CD14-positive monocyte (primary cell): ENCODE results near the gene SGTB. TPM values are rescaled to one million over a fixed set of nuclear protein-coding genes. Genes with fewer than 3 reads are reported as not detected.

Experiments used
- DNase-seq, 3 donors: peaks; one replicate each; pipeline ENCODE4 v3.0.0-alpha.2; 2011 to 2022
- H2AFZ ChIP-seq: 2 replicates; pipeline ENCODE4 v1.6.0; 2012; ENCODE audit warnings: mild to moderate bottlenecking, low read depth, low read length, inconsistent platforms; ENCODE audit not compliant: insufficient read depth, poor library complexity, severe bottlenecking
- H3K27ac ChIP-seq, 2 donors: 1 replicate in 1 of 2; 2 replicates in 1 of 2; pipeline ENCODE4 v1.5.1; 2012 to 2013; ENCODE audit warnings: low read length in 2 of 2, control low read depth in 1 of 2, inconsistent platforms in 1 of 2, low read depth in 1 of 2, mild to moderate bottlenecking in 1 of 2
- H3K27me3 ChIP-seq, 2 donors: one replicate each; pipeline versions ENCODE4 v1.6.0 to v1.6.1; 2011 to 2013; ENCODE audit warnings: low read length in 2 of 2; ENCODE audit not compliant: control insufficient read depth in 2 of 2, insufficient read depth in 2 of 2
- H3K36me3 ChIP-seq, 2 donors: replicated peaks in 1 of 2; 1 replicate in 1 of 2; 2 replicates in 1 of 2; pipeline versions ENCODE4 v1.5.1 to v1.6.1; 2012 to 2013; ENCODE audit warnings: low read length in 2 of 2, control low read depth in 1 of 2, inconsistent platforms in 1 of 2, mild to moderate bottlenecking in 1 of 2; ENCODE audit not compliant: insufficient read depth in 2 of 2, control insufficient read depth in 1 of 2
- H3K4me1 ChIP-seq, 2 donors: 1 replicate in 1 of 2; 2 replicates in 1 of 2; pipeline versions ENCODE4 v1.5.1 to v1.6.1; 2012 to 2013; ENCODE audit warnings: low read length in 2 of 2, control low read depth in 1 of 2, inconsistent platforms in 1 of 2, mild to moderate bottlenecking in 1 of 2, moderate library complexity in 1 of 2; ENCODE audit not compliant: insufficient read depth in 2 of 2, control insufficient read depth in 1 of 2
- H3K4me2 ChIP-seq: replicated peaks from 2 replicates; pipeline ENCODE3; 2012; ENCODE audit warnings: low read length, moderate library complexity, mild to moderate bottlenecking; ENCODE audit not compliant: poor library complexity, severe bottlenecking; ENCODE audit errors: extremely low read depth
- H3K4me3 ChIP-seq, 3 experiments: fragments of 200-600 bp in 1 of 3; sonication (generic) in 1 of 3; replicated peaks in 1 of 3; 1 replicate in 2 of 3; 2 replicates in 1 of 3; pipeline ENCODE4 v1.5.1; 2011 to 2013; ENCODE audit warnings: low read length in 3 of 3, mild to moderate bottlenecking in 3 of 3, control low read depth in 2 of 3, low read depth in 2 of 3, inconsistent platforms in 1 of 3, moderate library complexity in 1 of 3
- H3K79me2 ChIP-seq: 2 replicates; pipeline ENCODE4 v1.6.0; 2012; ENCODE audit warnings: mild to moderate bottlenecking, control low read depth, inconsistent platforms, low read length, moderate library complexity; ENCODE audit not compliant: insufficient read depth
- H3K9ac ChIP-seq: 2 replicates; pipeline ENCODE4 v1.6.0; 2017; ENCODE audit warnings: low read length, mild to moderate bottlenecking; ENCODE audit not compliant: insufficient read depth, poor library complexity, severe bottlenecking
- H3K9me3 ChIP-seq, 2 donors: replicated peaks in 1 of 2; 1 replicate in 1 of 2; 2 replicates in 1 of 2; pipeline versions ENCODE4 v1.5.1 to v1.6.1; 2012 to 2013; ENCODE audit warnings: low read length in 2 of 2, control low read depth in 1 of 2; ENCODE audit not compliant: control insufficient read depth in 1 of 2, insufficient read depth in 1 of 2
- H4K20me1 ChIP-seq: 2 replicates; pipeline ENCODE4 v1.6.0; 2012; ENCODE audit warnings: mild to moderate bottlenecking, low read length, control low read depth, moderate library complexity; ENCODE audit not compliant: insufficient read depth
- H3K27ac Mint-ChIP-seq, 7 donors: one replicate each; pipeline ENCODE4 v1.8.0; 2020; ENCODE audit warnings: mild to moderate bottlenecking in 7 of 7, mixed read lengths in 7 of 7, moderate library complexity in 6 of 7, inconsistent platforms in 2 of 7
- H3K27me3 Mint-ChIP-seq, 3 donors: one replicate each; pipeline ENCODE4 v1.8.0; 2021 to 2022; ENCODE audit warnings: low read depth in 3 of 3, mild to moderate bottlenecking in 3 of 3, mixed read lengths in 3 of 3, moderate library complexity in 3 of 3, inconsistent platforms in 1 of 3
- H3K36me3 Mint-ChIP-seq, 2 donors: one replicate each; pipeline ENCODE4 v1.8.0; 2020; ENCODE audit warnings: mixed read lengths in 2 of 2, inconsistent platforms in 1 of 2, mild to moderate bottlenecking in 1 of 2
- H3K4me1 Mint-ChIP-seq: one replicate; pipeline ENCODE4 v1.8.0; 2020; ENCODE audit warnings: mild to moderate bottlenecking, mixed read lengths
- H3K4me3 Mint-ChIP-seq, 2 donors: one replicate each; pipeline ENCODE4 v1.8.0; 2020; ENCODE audit warnings: mild to moderate bottlenecking in 2 of 2, mixed read lengths in 2 of 2, moderate library complexity in 1 of 2
- H3K9me3 Mint-ChIP-seq, 7 donors: one replicate each; pipeline ENCODE4 v1.8.0; 2020 to 2022; ENCODE audit warnings: mixed read lengths in 7 of 7, mild to moderate bottlenecking in 6 of 7, moderate library complexity in 6 of 7, inconsistent platforms in 2 of 7
- CTCF ChIP-seq: fragments of 200-600 bp; IDR thresholded peaks from one replicate; pipeline ENCODE4 v1.8.0; 2022; ENCODE audit warnings: antibody characterized with exemption, mild to moderate bottlenecking
- whole genome bisulfite sequencing: methylation state at CpG from one replicate; pipeline ENCODE4 v1.1.5; 2013; ENCODE audit warnings: missing lambda C conversion rate; ENCODE audit not compliant: insufficient coverage; 5-methylcytosine and 5-hydroxymethylcytosine counted together
- intact Hi-C, 2 donors: fragments of 100-400 bp; cut with micrococcal nuclease; formaldehyde crosslinking; loops; one replicate each; pipeline versions ENCODE4 v1.15.0 to v1.15.1; 2023
- polyA plus RNA-seq, 3 donors: library from polyadenylated mRNA; depleted of rRNA in 1 of 3; unstranded in 2 of 3; stranded (reverse) in 1 of 3; fragments of 300-500 nt in 2 of 3; fragments of >200 nt in 1 of 3; fragmentation: Illumina TruSeq in 2 of 3; gene quantifications; 1 replicate in 2 of 3; 2 replicates in 1 of 3; pipeline ENCODE4 v1.2.3, GENCODE V29; 2012 to 2021

The SGTB gene
- polyA plus RNA-seq, 3 donors: 7.4 to 16.5 (median 7.6) TPM

- Mint-ChIP-seq H3K27me3 (peaks cover 0 to 2% (median 0%) of the 10 kb centered on the region in 3 donors), H3K36me3 (peaks cover 48 to 77% of the 10 kb centered on the region in 2 donors), H3K9me3 (peaks cover 0 to 3% (median 0%) of the 10 kb centered on the region in 7 donors), H3K4me3 (no peak overlapping the region), H3K4me1 (no peaks in the 10 kb centered on the region), H3K27ac (peak overlapping the region in 1 of 7 donors; percentile 78)
- Histone ChIP-seq H3K4me1 (no peaks in the 10 kb centered on the region), H3K9ac (no peak overlapping the region), H3K9me3 (no peaks in the 10 kb centered on the region), H3K36me3 (peaks cover 54 to 81% of the 10 kb centered on the region in 2 donors), H3K27ac (no peak overlapping the region), H3K4me2 (no peak overlapping the region), H2AFZ (no peak overlapping the region), H3K79me2 (no peaks in the 10 kb centered on the region), H3K27me3 (no peaks in the 10 kb centered on the region), H4K20me1 (no peaks in the 10 kb centered on the region), H3K4me3 (no peak overlapping the region)
- WGBS: no CpG with 5 or more reads among the region's 3 CpGs
- no peak for DNase-seq
- intact Hi-C loops: no loop called here
- TF ChIP-seq CTCF: no peak
Measured at GRCh38 chr5:65702036-65702435, 19.9 kb downstream of the SGTB start.

GRCh38 chr5:65699338-65699737 is 22.6 kb downstream of the SGTB start:
- no peaks in the 10 kb centered on the region for H4K20me1 ChIP-seq
- H3K36me3 Mint-ChIP-seq: peaks cover 38 to 54% of the 10 kb centered on the region in 2 donors
- H3K79me2 ChIP-seq: no peaks in the 10 kb centered on the region
- intact Hi-C loops: no loop called here
- H3K4me1 ChIP-seq: no peaks in the 10 kb centered on the region
- no peak overlapping the region for H3K27ac Mint-ChIP-seq
- no peak for TF ChIP-seq CTCF
- H3K4me1 Mint-ChIP-seq: no peaks in the 10 kb centered on the region
- no peak overlapping the region for H3K27ac ChIP-seq
- no peak overlapping the region for H3K9ac ChIP-seq
- H3K4me3 Mint-ChIP-seq: no peak overlapping the region
- H3K27me3 ChIP-seq: no peaks in the 10 kb centered on the region
- no peaks in the 10 kb centered on the region for H3K27me3 Mint-ChIP-seq
- peaks cover 0 to 3% (median 0%) of the 10 kb centered on the region in 7 donors for H3K9me3 Mint-ChIP-seq
- no peak for DNase-seq
- H3K4me3 ChIP-seq: no peak overlapping the region
- WGBS: 80% methylated on average over 2 of the region's 4 CpGs
- H3K9me3 ChIP-seq: no peaks in the 10 kb centered on the region
- no peak overlapping the region for H2AFZ ChIP-seq
- H3K4me2 ChIP-seq: no peak overlapping the region
- H3K36me3 ChIP-seq: peaks cover 62 to 83% of the 10 kb centered on the region in 2 donors
